ENCODE measurements around the gene CACNA2D3.

The CACNA2D3 gene

DNA sequence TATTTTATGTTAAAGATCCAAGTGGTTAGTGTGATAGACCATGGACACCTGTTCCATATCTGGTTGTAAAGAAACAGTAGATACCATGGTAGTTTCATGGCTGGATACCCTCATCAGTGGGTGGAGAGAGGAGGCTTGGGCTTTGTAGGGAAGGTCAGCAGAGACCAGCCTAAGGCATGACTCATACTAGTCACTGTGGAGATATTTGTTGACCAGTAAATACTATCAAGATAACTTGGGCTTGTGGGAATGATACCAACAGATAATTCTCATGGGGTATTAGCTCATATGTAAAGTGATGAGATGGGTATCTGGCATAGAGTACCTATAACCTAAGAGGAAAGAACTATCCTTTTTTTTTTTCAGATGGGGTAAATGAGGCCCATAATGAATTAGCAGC, 354.5 kb downstream of the CACNA2D3 start:
- H3K36me3 ChIP-seq, result no peaks in the 10 kb centered on the region
- no peaks in the 10 kb centered on the region for H3K4me1 ChIP-seq
- H3K27ac ChIP-seq, result no peak overlapping the region
- no peaks in the 10 kb centered on the region for H3K27me3 ChIP-seq
- intact Hi-C loops (cut with DNase I; ENCODE audit: low total_unique reads), result no loop called here
- H3K9me3 ChIP-seq, result peaks cover 0 to 22% (median 11%) of the 10 kb centered on the region in 3 donors
- TF ChIP-seq, protein P1, sequence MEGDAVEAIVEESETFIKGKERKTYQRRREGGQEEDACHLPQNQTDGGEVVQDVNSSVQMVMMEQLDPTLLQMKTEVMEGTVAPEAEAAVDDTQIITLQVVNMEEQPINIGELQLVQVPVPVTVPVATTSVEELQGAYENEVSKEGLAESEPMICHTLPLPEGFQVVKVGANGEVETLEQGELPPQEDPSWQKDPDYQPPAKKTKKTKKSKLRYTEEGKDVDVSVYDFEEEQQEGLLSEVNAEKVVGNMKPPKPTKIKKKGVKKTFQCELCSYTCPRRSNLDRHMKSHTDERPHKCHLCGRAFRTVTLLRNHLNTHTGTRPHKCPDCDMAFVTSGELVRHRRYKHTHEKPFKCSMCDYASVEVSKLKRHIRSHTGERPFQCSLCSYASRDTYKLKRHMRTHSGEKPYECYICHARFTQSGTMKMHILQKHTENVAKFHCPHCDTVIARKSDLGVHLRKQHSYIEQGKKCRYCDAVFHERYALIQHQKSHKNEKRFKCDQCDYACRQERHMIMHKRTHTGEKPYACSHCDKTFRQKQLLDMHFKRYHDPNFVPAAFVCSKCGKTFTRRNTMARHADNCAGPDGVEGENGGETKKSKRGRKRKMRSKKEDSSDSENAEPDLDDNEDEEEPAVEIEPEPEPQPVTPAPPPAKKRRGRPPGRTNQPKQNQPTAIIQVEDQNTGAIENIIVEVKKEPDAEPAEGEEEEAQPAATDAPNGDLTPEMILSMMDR (IDR thresholded peaks at IDR 0.05), result no peak
- no peak overlapping the region for H3K4me3 ChIP-seq
- DNase-seq, result no peak

DNA sequence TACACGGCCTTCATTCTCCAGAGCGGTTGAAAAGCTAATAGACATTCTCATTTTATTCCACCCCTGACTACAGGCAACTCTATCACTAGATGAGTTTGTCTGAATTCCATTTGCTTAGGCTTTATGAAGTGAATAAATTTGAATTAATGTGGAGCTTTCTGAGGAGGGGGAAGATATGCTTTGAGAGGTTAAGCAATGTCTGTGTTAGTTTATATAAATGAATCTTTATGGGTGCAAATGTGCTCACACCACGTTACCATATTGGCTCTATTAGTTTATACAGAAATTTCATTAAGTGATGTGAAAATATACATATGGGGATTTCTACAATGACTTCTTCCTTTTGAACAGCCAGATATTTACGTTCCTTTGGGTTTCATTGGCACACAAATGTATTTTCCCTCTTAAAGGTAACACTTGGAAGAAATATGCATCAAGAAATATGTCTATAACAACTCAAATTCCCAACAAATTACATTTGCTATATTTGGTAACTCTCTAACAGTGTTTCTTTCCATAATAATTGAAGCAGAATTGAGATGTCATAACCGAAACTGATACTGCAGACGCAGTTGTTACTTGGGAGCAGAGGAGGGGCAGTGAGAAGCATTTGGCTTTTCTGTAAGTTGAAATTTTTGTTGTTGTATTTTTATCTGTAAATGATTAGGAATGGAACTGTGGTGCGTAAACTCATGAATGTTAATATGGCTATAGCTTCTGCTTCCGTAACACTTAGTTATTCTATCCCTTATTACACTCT, 359.4 kb downstream of the CACNA2D3 start:
- Histone ChIP-seq H3K27me3 (no peaks in the 10 kb centered on the region), H3K36me3 (no peaks in the 10 kb centered on the region), H3K9me3 (no peaks in the 10 kb centered on the region), H3K4me1 (no peaks in the 10 kb centered on the region), H3K4me3 (no peak overlapping the region), H3K27ac (no peak overlapping the region)
- intact Hi-C loops (cut with DNase I; ENCODE audit: low total_unique reads), result no loop called here
- DNase-seq, result no peak
- TF ChIP-seq, protein P1 (IDR thresholded peaks at IDR 0.05), result no peak

DNA sequence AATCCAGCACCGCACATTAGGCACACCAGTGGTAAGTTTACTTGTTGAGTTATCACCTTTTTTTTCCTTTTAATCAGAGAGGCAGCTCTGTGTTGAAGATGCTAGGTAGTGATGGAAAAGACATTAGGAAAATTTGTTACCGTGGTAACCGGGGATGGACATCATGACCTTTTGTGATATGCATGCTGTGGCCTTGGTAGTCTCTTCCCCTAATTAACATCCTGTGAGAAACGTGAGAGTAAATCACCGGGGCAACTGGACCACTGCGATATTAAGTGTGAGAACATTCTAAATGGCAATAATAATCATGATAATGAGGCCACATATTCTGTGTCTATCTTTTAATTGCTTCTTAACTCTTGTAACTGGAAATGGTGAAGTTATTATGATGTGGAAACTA, 362.0 kb downstream of the CACNA2D3 start:
- intact Hi-C loops (cut with DNase I; ENCODE audit: low total_unique reads), result no loop called here
- no peak overlapping the region for H3K27ac ChIP-seq
- no peaks in the 10 kb centered on the region for H3K9me3 ChIP-seq
- no peaks in the 10 kb centered on the region for H3K36me3 ChIP-seq
- no peak overlapping the region for H3K4me3 ChIP-seq
- DNase-seq, result no peak
- TF ChIP-seq, protein P1 (IDR thresholded peaks at IDR 0.05), result no peak
- no peaks in the 10 kb centered on the region for H3K4me1 ChIP-seq
- H3K27me3 ChIP-seq, result no peaks in the 10 kb centered on the region

DNA sequence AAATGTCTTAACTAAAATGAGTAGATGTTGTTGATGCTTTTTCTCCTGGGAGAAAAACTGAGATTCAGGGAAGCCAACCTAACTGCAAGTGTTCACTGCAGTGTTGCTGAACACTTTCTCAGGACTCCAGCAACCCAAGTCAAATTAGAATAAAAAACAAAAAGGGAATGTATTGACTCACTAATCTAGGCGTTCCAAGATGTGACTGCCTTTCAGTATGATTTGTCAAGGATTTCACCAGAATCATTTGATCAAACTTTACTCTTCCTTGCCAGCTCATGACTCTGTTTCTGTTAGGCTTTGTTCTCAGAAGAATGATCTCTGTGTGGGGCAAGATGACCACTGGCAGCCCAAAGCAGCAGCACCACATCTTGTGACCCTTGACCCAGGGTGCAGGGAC, 364.0 kb downstream of the CACNA2D3 start:
- H3K27ac ChIP-seq, result no peak overlapping the region
- TF ChIP-seq, protein P1 (IDR thresholded peaks at IDR 0.05), result no peak
- H3K27me3 ChIP-seq, result no peaks in the 10 kb centered on the region
- DNase-seq, result no peak
- no peaks in the 10 kb centered on the region for H3K36me3 ChIP-seq
- H3K4me1 ChIP-seq, result no peaks in the 10 kb centered on the region
- no peaks in the 10 kb centered on the region for H3K9me3 ChIP-seq
- intact Hi-C loops (cut with DNase I; ENCODE audit: low total_unique reads), result no loop called here
- H3K4me3 ChIP-seq, result no peak overlapping the region

DNA sequence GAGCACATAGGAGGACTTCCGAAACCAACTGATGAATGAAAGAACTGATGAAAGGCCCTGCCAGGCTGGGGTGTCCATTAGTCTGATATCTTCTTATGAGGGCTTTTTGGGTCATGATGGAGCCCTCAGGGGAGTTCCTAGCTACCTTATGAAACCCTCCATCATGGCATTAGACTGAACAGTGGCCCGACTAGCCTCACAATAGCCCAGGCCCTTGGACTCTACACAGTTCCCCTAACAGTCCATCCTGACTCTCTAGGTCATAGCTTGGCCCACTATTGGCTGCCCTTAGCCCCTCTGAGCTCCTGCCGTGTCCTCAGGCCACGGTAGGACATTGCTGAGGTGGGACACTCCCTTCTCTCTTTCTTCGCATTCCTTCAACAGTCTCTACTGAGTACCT, 365.9 kb downstream of the CACNA2D3 start:
- Histone ChIP-seq H3K36me3 (no peaks in the 10 kb centered on the region), H3K9me3 (no peaks in the 10 kb centered on the region), H3K4me1 (no peaks in the 10 kb centered on the region), H3K27ac (no peak overlapping the region), H3K27me3 (no peaks in the 10 kb centered on the region), H3K4me3 (no peak overlapping the region)
- intact Hi-C loops (cut with DNase I; ENCODE audit: low total_unique reads), result no loop called here
- DNase-seq, result no peak
- TF ChIP-seq, protein P1 (IDR thresholded peaks at IDR 0.05), result no peak
